ENCODE measurements around the gene CDK14. TPM values are rescaled to one million over a fixed set of nuclear protein-coding genes. Genes with fewer than 3 reads are reported as not detected.

CDK14 gene
- total RNA-seq, 5 donors from 2014 or later (not counting 1 experiment from before 2014, with no cell fraction given), result 0.86 to 6.6 (median 1.6) TPM

- DNase-seq (no peak), ATAC-seq (replicated peaks in 1 of 4) (no peak)
- Histone ChIP-seq H3K9me3 (no peaks in the 10 kb centered on the region), H3K36me3 (ENCODE audit: control insufficient read depth in 2 of 2, extremely low read depth in 1 of 2, insufficient read depth in 1 of 2, low read length in 1 of 2) (no peaks in the 10 kb centered on the region), H3K4me1 (ENCODE audit: control insufficient read depth in 1 of 2, extremely low read depth in 1 of 2, insufficient read depth in 2 of 2, low read length in 2 of 2) (no peaks in the 10 kb centered on the region), H3K27me3 (replicated peaks in 1 of 2; ENCODE audit: control insufficient read depth in 2 of 2, extremely low read depth in 1 of 2, insufficient read depth in 2 of 2, low read length in 1 of 2) (no peaks in the 10 kb centered on the region), H3K27ac (ENCODE audit: low read length) (no peak overlapping the region), H3K4me3 (ENCODE audit: control insufficient read depth in 1 of 2, extremely low read depth in 1 of 2, low read length in 1 of 2) (no peak overlapping the region)
- CTCF ChIA-PET, result interaction anchor here in 1 of 2 donors (0.5 kb wide), 1 partner anchor 661 kb away, joined by 3 read pairs; no protein-coding TSS in a partner anchor
- no peaks in the 10 kb centered on the region for H3K36me3 Mint-ChIP-seq
- H3K9me3 Mint-ChIP-seq, result peaks cover 5 to 24% (median 5%) of the 10 kb centered on the region in 3 donors
- POLR2A ChIA-PET, result no interaction called here
- 96% methylated on average over 3 of the region's 3 CpGs for WGBS (ENCODE audit: insufficient coverage)
- peaks cover 2 to 12% of the 10 kb centered on the region in 2 donors for H3K27me3 Mint-ChIP-seq
- no peak overlapping the region for H3K4me3 Mint-ChIP-seq
- no peaks in the 10 kb centered on the region for H3K4me1 Mint-ChIP-seq
- no peak overlapping the region for H3K27ac Mint-ChIP-seq
Measured at GRCh38 chr7:91251877-91252276, 655.8 kb downstream of the CDK14 start.

Other genes with a start within 250 kb of the CDK14 start
- 10 to 100 TPM; 18.4 to 31.8 (median 29.7) TPM for gene GTPBP10, start 249.6 kb upstream of the CDK14 start, total RNA-seq
- gene CLDN12, start 192.9 kb upstream of the CDK14 start, total RNA-seq, result 1 to 10 TPM; 1.8 to 3.7 (median 2.3) TPM
- not detected for gene PTTG1IP2, start 126.7 kb upstream of the CDK14 start, total RNA-seq